GM21825 (cell line): Measurements from ENCODE around the gene NR4A1.

Source experiments
- ATAC-seq: cut with Tn5 transposase; IDR thresholded peaks from one replicate; pipeline ENCODE4 v1.9.1; 2021; ENCODE audit warnings: mild to moderate bottlenecking, moderate library complexity; ENCODE audit not compliant: unreplicated experiment

Gene NR4A1

GRCh38 chr12:52015532-52016041 is 35.7 kb upstream of the NR4A1 start:
- no peak for ATAC-seq

GRCh38 chr12:52018433-52019112 is 32.7 kb upstream of the NR4A1 start:
- no peak for ATAC-seq

- no peak for ATAC-seq
These were observed 32.0 kb upstream of the NR4A1 start for GRCh38 chr12:52019113-52019770.

GRCh38 chr12:52020539-52021336 is 30.5 kb upstream of the NR4A1 start:
- no peak for ATAC-seq

- peak; percentile 10 for ATAC-seq
These were observed 28.4 kb upstream of the NR4A1 start for GRCh38 chr12:52022841-52023181.

GRCh38 chr12:52023182-52023975 is 27.9 kb upstream of the NR4A1 start:
- peak; percentile 36 for ATAC-seq

- peak; percentile 5 for ATAC-seq
These were observed 27.1 kb upstream of the NR4A1 start for GRCh38 chr12:52023976-52024688.

- no peak for ATAC-seq
These were observed 26.4 kb upstream of the NR4A1 start for GRCh38 chr12:52024845-52025230.

- no peak for ATAC-seq
These were observed 25.0 kb upstream of the NR4A1 start for GRCh38 chr12:52026263-52026662.

- no peak for ATAC-seq
These were observed 24.0 kb upstream of the NR4A1 start for GRCh38 chr12:52027085-52027843.

GRCh38 chr12:52029685-52030084 is 21.6 kb upstream of the NR4A1 start:
- no peak for ATAC-seq

GRCh38 chr12:52032446-52032803 is 18.8 kb upstream of the NR4A1 start:
- no peak for ATAC-seq

GRCh38 chr12:52032804-52033445 is 18.3 kb upstream of the NR4A1 start:
- ATAC-seq, result peak; percentile 85

GRCh38 chr12:52033446-52034140 is 17.6 kb upstream of the NR4A1 start:
- ATAC-seq, result no peak

- ATAC-seq, result no peak
These were observed 16.1 kb upstream of the NR4A1 start for GRCh38 chr12:52035190-52035589.

- ATAC-seq, result no peak
These were observed 15.3 kb upstream of the NR4A1 start for GRCh38 chr12:52035926-52036325.

- ATAC-seq, result peak; percentile 34
These were observed 14.6 kb upstream of the NR4A1 start for GRCh38 chr12:52036587-52037171.

GRCh38 chr12:52037248-52037861 is 13.9 kb upstream of the NR4A1 start:
- ATAC-seq, result no peak
